Keratinocyte (primary cell): ENCODE data around the gene COL6A2.

Source experiments
- EZH2 ChIP-seq: IDR thresholded peaks from one replicate; pipeline ENCODE4 v1.6.1; 2012; ENCODE audit warnings: inconsistent platforms, mild to moderate bottlenecking, low read length, moderate library complexity
- TF ChIP-seq, protein P1 (sequence below), 3 experiments: IDR thresholded peaks in 1 of 3; conservative IDR thresholded peaks in 1 of 3; optimal IDR thresholded peaks in 1 of 3; 2 replicates in 2 of 3; 3 replicates in 1 of 3; pipeline versions ENCODE3 to v1.5.1; 2011; ENCODE audit warnings: low read length in 3 of 3, mild to moderate bottlenecking in 3 of 3, moderate library complexity in 2 of 3, control low read depth in 1 of 3, inconsistent platforms in 1 of 3; ENCODE audit not compliant: insufficient read depth in 2 of 3; ENCODE audit errors: extremely low read depth in 1 of 3

- TF ChIP-seq, protein P1, sequence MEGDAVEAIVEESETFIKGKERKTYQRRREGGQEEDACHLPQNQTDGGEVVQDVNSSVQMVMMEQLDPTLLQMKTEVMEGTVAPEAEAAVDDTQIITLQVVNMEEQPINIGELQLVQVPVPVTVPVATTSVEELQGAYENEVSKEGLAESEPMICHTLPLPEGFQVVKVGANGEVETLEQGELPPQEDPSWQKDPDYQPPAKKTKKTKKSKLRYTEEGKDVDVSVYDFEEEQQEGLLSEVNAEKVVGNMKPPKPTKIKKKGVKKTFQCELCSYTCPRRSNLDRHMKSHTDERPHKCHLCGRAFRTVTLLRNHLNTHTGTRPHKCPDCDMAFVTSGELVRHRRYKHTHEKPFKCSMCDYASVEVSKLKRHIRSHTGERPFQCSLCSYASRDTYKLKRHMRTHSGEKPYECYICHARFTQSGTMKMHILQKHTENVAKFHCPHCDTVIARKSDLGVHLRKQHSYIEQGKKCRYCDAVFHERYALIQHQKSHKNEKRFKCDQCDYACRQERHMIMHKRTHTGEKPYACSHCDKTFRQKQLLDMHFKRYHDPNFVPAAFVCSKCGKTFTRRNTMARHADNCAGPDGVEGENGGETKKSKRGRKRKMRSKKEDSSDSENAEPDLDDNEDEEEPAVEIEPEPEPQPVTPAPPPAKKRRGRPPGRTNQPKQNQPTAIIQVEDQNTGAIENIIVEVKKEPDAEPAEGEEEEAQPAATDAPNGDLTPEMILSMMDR (optimal IDR thresholded peaks at IDR 0.05 in 1 of 3, IDR thresholded peaks at IDR 0.05 in 1 of 3, conservative IDR thresholded peaks at IDR 0.05 in 1 of 3; ENCODE audit: extremely low read depth in 1 of 3, insufficient read depth in 2 of 3, low read length in 3 of 3) = no peak
- TF ChIP-seq EZH2 = no peak
Observed at GRCh38 chr21:46124083-46124925, 26.4 kb downstream of the COL6A2 start.
